Measurements from ENCODE around the gene CYP1A1.

CYP1A1 gene

GRCh38 chr15:74725225-74725774, at the start of gene CYP1A1:
Gene CYP1A1, minus strand, starts transcription at chr15:74725528. Its CDS starts 2,431 bp downstream, at chr15:74723097.
- Histone ChIP-seq H3K27ac (ENCODE audit: low read depth, low read length, poor library complexity, severe bottlenecking) (no peak within 1 kb of the TSS), H3K4me3 (ENCODE audit: low read depth, low read length, poor library complexity, severe bottlenecking) (peak within 1 kb of the TSS; percentile 62), H3K9me3 (ENCODE audit: low read length) (no peaks in the 10 kb centered on the region), H3K9ac (ENCODE audit: low read length) (peak within 1 kb of the TSS; percentile 41; the same call in 1 of the 2 replicates), H3K27me3 (ENCODE audit: insufficient read depth, low read length) (no peaks in the 10 kb centered on the region; the same call in 1 of the 2 replicates), H3K9me2 (ENCODE audit: low read depth, low read length) (no peaks in the 10 kb centered on the region), H3K4me1 (ENCODE audit: insufficient read depth, low read length, severe bottlenecking) (peaks cover 13% of the 10 kb centered on the region), H3F3A (ENCODE audit: insufficient read depth, low read length) (no peaks in the 10 kb centered on the region), H4K20me1 (ENCODE audit: insufficient read depth, low read length) (no peaks in the 10 kb centered on the region), H3K79me2 (ENCODE audit: insufficient read depth, low read length) (no peaks in the 10 kb centered on the region), H3K36me3 (ENCODE audit: insufficient read depth, low read length) (no peaks in the 10 kb centered on the region), H3K4me2 (ENCODE audit: low read length) (peak within 1 kb of the TSS; percentile 71), H2AFZ (ENCODE audit: low read length) (no peak within 1 kb of the TSS)
- TF ChIP-seq EZH2 (IDR thresholded peaks at IDR 0.05; ENCODE audit: borderline replicate concordance, low read length) (no peak), CTCF (IDR thresholded peaks at IDR 0.05; ENCODE audit: low read length) (no peak)

GRCh38 chr15:74773731-74774252, 48.5 kb upstream of the CYP1A1 start:
- Histone ChIP-seq H3F3A (ENCODE audit: insufficient read depth, low read length) (peaks cover 8% of the 10 kb centered on the region; the same call in 1 of the 2 replicates), H3K79me2 (ENCODE audit: insufficient read depth, low read length) (no peaks in the 10 kb centered on the region), H3K4me2 (ENCODE audit: low read length) (peak overlapping the region; percentile 69), H3K4me3 (ENCODE audit: low read depth, low read length, poor library complexity, severe bottlenecking) (peak overlapping the region; percentile 31), H3K9me2 (ENCODE audit: low read depth, low read length) (no peaks in the 10 kb centered on the region), H3K27me3 (ENCODE audit: insufficient read depth, low read length) (no peaks in the 10 kb centered on the region), H4K20me1 (ENCODE audit: insufficient read depth, low read length) (no peaks in the 10 kb centered on the region), H2AFZ (ENCODE audit: low read length) (no peak overlapping the region), H3K27ac (ENCODE audit: low read depth, low read length, poor library complexity, severe bottlenecking) (peak overlapping the region; percentile 100), H3K36me3 (ENCODE audit: insufficient read depth, low read length) (no peaks in the 10 kb centered on the region), H3K4me1 (ENCODE audit: insufficient read depth, low read length, severe bottlenecking) (peaks cover 79% of the 10 kb centered on the region), H3K9me3 (ENCODE audit: low read length) (no peaks in the 10 kb centered on the region), H3K9ac (ENCODE audit: low read length) (peak overlapping the region; percentile 76)
- TF ChIP-seq CTCF (IDR thresholded peaks at IDR 0.05; ENCODE audit: low read length) (no peak), EZH2 (IDR thresholded peaks at IDR 0.05; ENCODE audit: borderline replicate concordance, low read length) (no peak)

- H3K27ac ChIP-seq (ENCODE audit: low read depth, low read length, poor library complexity, severe bottlenecking) = peak overlapping the region; percentile 100
- peak overlapping the region; percentile 31 for H3K4me3 ChIP-seq (ENCODE audit: low read depth, low read length, poor library complexity, severe bottlenecking)
- peak overlapping the region; percentile 69 for H3K4me2 ChIP-seq (ENCODE audit: low read length)
- no peak for TF ChIP-seq CTCF (IDR thresholded peaks at IDR 0.05; ENCODE audit: low read length)
- TF ChIP-seq EZH2 (IDR thresholded peaks at IDR 0.05; ENCODE audit: borderline replicate concordance, low read length) = no peak
- peaks cover 4% of the 10 kb centered on the region; the same call in 1 of the 2 replicates for H3F3A ChIP-seq (ENCODE audit: insufficient read depth, low read length)
- H3K9ac ChIP-seq (ENCODE audit: low read length) = peak overlapping the region; percentile 76
- H3K9me2 ChIP-seq (ENCODE audit: low read depth, low read length) = no peaks in the 10 kb centered on the region
- H4K20me1 ChIP-seq (ENCODE audit: insufficient read depth, low read length) = no peaks in the 10 kb centered on the region
- H3K9me3 ChIP-seq (ENCODE audit: low read length) = no peaks in the 10 kb centered on the region
- no peaks in the 10 kb centered on the region for H3K79me2 ChIP-seq (ENCODE audit: insufficient read depth, low read length)
- no peaks in the 10 kb centered on the region for H3K27me3 ChIP-seq (ENCODE audit: insufficient read depth, low read length)
- H2AFZ ChIP-seq (ENCODE audit: low read length) = no peak overlapping the region
- H3K4me1 ChIP-seq (ENCODE audit: insufficient read depth, low read length, severe bottlenecking) = peaks cover 77% of the 10 kb centered on the region
- no peaks in the 10 kb centered on the region for H3K36me3 ChIP-seq (ENCODE audit: insufficient read depth, low read length)
Measured at GRCh38 chr15:74773329-74773728, 48.0 kb upstream of the CYP1A1 start.

All from OCI-LY1 (cell line).